ENCODE measurements around the gene PPP1R3G.

PPP1R3G gene

GRCh38 chr6:5073992-5074391 lies 11.1 kb upstream of the PPP1R3G start:
- no peak for DNase-seq

- DNase-seq, result no peak
Measured at GRCh38 chr6:5076931-5077330, 8.2 kb upstream of the PPP1R3G start.

- no peak for DNase-seq
Measured at GRCh38 chr6:5078121-5078669, 6.9 kb upstream of the PPP1R3G start.

- no peak for DNase-seq
Measured at GRCh38 chr6:5079692-5080091, 5.4 kb upstream of the PPP1R3G start.

- DNase-seq, result no peak
Measured at GRCh38 chr6:5080574-5080973, 4.6 kb upstream of the PPP1R3G start.

- no peak for DNase-seq
Measured at GRCh38 chr6:5081182-5081581, 4.0 kb upstream of the PPP1R3G start.

- DNase-seq, result no peak
Measured at GRCh38 chr6:5081955-5082354, 3.2 kb upstream of the PPP1R3G start.

GRCh38 chr6:5082487-5083306 lies 2.4 kb upstream of the PPP1R3G start:
- peak in 1 of 2 donors; percentile 29 for DNase-seq

GRCh38 chr6:5083307-5083583 lies 1.9 kb upstream of the PPP1R3G start:
- DNase-seq, result no peak

GRCh38 chr6:5083813-5084359 lies 1.3 kb upstream of the PPP1R3G start:
- DNase-seq, result no peak

GRCh38 chr6:5084360-5084780 lies 771 bp upstream of the PPP1R3G start:
- no peak for DNase-seq

- no peak for DNase-seq
Measured at GRCh38 chr6:5085648-5086293, 630 bp downstream of the PPP1R3G start.

- DNase-seq, result no peak
Measured at GRCh38 chr6:5086294-5086890, 1.3 kb downstream of the PPP1R3G start.

GRCh38 chr6:5087389-5087788 lies 2.2 kb downstream of the PPP1R3G start:
- DNase-seq, result peak; percentile 8 to 58

- DNase-seq, result no peak
Measured at GRCh38 chr6:5088780-5089179, 3.6 kb downstream of the PPP1R3G start.

GRCh38 chr6:5089481-5090438 lies 4.6 kb downstream of the PPP1R3G start:
- no peak for DNase-seq

- DNase-seq, result no peak
Measured at GRCh38 chr6:5090603-5091002, 5.5 kb downstream of the PPP1R3G start.

- DNase-seq, result peak in 1 of 2 donors; percentile 5
Measured at GRCh38 chr6:5091210-5092069, 6.3 kb downstream of the PPP1R3G start.

- no peak for DNase-seq
Measured at GRCh38 chr6:5093231-5094015, 8.3 kb downstream of the PPP1R3G start.

- DNase-seq, result no peak
Measured at GRCh38 chr6:5094327-5094726, 9.2 kb downstream of the PPP1R3G start.

- peak in 1 of 2 donors; percentile 6 for DNase-seq
Measured at GRCh38 chr6:5095236-5095635, 10.1 kb downstream of the PPP1R3G start.

Measured in CD4-positive, alpha-beta T cell treated with Interleukin-4 for 1 hour (primary cell).